EL (cell line): ENCODE data around the gene SLC2A4RG.

Source experiments
- DNase-seq: peaks from one replicate; pipeline ENCODE4 v3.0.0-alpha.2; 2016

SLC2A4RG gene

GRCh38 chr20:63739130-63740069 is at the start of gene SLC2A4RG:
SLC2A4RG (plus strand) TSS chr20:63739776; CDS start chr20:63739913, 137 bp downstream.
- peak; percentile 80 for DNase-seq

DNA sequence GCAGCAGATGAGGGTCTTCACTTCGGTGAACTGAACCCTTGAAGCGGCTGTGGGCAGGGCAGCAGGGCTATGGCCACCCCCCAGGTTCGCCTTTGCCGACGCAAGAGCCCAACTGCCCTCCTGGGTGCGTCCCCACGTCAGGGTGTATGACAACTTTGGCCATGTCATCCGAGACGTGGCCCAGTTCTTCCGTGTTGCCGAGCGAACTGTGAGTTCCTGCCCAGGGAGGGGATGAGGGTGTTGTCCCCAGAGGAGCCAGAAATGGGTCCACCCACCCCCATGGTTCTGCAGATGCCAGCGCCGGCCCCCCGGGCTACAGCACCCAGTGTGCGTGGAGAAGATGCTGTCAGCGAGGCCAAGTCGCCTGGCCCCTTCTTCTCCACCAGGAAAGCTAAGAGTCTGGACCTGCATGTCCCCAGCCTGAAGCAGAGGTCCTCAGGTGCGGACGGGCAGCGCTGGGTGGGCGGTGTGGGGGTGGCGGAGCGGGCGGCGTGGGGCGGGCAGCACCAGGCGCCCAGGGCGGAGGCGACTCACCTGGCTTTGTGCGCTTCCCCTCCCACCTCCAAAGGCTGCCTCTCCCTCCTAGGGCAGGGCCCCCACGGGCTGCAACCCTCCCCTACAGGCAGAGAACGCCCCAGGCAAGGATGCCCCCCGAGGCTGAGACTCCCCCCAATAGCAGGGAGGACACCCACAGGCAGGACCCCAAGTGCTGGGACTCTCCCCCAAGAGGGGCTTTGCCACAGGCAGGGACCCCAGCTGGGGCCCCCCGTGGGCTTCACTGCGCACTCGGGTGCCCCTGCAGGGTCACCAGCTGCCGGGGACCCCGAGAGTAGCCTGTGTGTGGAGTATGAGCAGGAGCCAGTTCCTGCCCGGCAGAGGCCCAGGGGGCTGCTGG is 49.3 kb upstream of the SLC2A4RG start:
- no peak for DNase-seq

- no peak for DNase-seq
Observed at GRCh38 chr20:63690898-63691710, 48.5 kb upstream of the SLC2A4RG start.

GRCh38 chr20:63691711-63692435 is 47.7 kb upstream of the SLC2A4RG start:
- DNase-seq = no peak

GRCh38 chr20:63692436-63693082 is 47.0 kb upstream of the SLC2A4RG start:
- peak; percentile 28 for DNase-seq

- DNase-seq = no peak
Observed at GRCh38 chr20:63693083-63693732, 46.4 kb upstream of the SLC2A4RG start.

DNA sequence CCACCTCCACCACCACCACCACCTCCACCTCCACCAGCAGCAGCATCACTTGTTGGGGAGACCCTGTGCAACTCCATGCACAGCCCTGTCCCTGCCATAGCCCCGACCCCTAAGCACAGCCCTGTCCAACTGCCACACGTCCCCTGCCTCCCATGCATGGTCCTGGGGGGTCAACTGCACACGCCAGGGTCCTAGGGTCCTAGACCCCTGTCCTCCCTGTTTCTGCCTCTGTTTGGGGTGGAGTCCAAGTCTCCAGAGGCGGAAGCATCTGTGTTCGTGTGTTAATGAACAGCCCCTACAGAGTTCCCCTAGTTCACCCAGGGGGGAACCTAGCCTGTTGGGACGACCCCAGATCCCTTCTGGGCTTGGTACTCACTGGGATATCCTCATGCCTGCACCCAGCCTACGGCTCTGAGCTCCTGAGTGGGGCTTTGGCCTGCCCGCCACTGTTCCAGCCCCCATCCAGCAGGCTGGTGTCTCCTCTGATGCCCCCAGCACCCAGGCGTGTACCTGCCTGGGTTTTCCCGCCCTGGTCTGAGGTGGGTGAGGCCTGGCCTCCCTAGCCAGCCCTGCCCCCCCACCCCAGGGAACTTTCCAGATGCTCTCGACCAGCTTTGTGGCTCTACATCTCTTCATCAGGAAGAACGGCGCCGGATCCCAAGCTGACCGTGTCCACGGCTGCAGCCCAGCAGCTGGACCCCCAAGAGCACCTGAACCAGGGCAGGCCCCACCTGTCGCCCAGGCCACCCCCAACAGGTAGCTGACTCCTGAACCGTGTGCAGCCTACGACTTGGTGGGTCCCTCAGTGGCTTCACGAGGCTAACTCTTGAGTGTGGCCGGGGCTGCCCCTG is 45.6 kb upstream of the SLC2A4RG start:
- no peak for DNase-seq

DNA sequence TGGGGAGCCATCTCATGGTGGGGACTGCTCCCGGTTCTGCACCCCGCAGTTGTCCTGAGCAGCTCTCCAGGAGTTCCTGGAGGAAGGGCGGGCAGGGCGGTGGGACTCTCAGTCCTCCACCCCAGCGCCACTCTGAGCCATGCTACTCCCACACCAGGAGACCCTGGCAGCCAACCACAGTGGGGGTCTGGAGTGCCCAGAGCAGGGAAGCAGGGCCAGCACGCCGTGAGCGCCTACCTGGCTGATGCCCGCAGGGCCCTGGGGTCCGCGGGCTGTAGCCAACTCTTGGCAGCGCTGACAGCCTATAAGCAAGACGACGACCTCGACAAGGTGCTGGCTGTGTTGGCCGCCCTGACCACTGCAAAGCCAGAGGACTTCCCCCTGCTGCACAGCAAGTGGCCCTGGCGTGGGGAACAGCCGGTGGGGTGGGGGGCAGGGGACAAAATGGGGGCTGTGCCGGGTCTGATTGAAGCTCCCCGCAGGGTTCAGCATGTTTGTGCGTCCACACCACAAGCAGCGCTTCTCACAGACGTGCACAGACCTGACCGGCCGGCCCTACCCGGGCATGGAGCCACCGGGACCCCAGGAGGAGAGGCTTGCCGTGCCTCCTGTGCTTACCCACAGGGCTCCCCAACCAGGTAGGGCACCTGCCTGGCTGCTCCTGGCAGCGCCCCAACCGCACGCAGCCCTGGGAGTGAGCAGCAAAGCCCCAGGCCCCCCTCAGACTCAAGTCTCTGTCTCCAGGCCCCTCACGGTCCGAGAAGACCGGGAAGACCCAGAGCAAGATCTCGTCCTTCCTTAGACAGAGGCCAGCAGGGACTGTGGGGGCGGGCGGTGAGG is 44.8 kb upstream of the SLC2A4RG start:
- no peak for DNase-seq

- no peak for DNase-seq
Observed at GRCh38 chr20:63695424-63696305, 43.9 kb upstream of the SLC2A4RG start.

DNA sequence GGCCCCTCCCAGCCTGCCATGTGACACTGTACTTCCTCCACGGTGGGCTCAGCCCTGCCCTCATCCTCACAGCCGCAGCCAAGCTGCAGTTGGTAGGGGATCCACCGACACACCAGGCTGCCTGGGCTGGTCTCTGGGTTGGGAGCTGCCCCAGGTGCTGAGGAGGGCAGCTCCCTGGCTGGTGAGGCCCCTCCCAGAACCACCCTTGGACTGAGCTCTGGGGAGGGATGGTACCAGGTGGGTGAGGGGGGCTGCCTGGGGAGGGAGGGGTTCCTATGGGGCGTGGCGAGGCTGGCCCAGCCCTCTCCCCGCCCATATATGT is 43.3 kb upstream of the SLC2A4RG start:
- no peak for DNase-seq

DNA sequence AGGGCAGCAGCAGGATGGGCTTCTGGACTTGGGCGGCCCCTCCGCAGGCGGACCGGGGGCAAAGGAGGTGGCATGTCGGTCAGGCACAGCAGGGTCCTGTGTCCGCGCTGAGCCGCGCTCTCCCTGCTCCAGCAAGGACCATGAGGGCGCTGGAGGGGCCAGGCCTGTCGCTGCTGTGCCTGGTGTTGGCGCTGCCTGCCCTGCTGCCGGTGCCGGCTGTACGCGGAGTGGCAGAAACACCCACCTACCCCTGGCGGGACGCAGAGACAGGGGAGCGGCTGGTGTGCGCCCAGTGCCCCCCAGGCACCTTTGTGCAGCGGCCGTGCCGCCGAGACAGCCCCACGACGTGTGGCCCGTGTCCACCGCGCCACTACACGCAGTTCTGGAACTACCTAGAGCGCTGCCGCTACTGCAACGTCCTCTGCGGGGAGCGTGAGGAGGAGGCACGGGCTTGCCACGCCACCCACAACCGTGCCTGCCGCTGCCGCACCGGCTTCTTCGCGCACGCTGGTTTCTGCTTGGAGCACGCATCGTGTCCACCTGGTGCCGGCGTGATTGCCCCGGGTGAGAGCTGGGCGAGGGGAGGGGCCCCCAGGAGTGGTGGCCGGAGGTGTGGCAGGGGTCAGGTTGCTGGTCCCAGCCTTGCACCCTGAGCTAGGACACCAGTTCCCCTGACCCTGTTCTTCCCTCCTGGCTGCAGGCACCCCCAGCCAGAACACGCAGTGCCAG is 42.8 kb upstream of the SLC2A4RG start, which contains the start of gene TNFRSF6B:
TSS of gene TNFRSF6B (plus strand) at position 25 of the 729 bp plus-strand sequence. CDS start at position 141, 116 bp downstream.
- no peak for DNase-seq

DNA sequence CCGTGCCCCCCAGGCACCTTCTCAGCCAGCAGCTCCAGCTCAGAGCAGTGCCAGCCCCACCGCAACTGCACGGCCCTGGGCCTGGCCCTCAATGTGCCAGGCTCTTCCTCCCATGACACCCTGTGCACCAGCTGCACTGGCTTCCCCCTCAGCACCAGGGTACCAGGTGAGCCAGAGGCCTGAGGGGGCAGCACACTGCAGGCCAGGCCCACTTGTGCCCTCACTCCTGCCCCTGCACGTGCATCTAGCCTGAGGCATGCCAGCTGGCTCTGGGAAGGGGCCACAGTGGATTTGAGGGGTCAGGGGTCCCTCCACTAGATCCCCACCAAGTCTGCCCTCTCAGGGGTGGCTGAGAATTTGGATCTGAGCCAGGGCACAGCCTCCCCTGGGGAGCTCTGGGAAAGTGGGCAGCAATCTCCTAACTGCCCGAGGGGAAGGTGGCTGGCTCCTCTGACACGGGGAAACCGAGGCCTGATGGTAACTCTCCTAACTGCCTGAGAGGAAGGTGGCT is 42.2 kb upstream of the SLC2A4RG start:
- DNase-seq = no peak

- no peak for DNase-seq
Observed at GRCh38 chr20:63697868-63698545, 41.6 kb upstream of the SLC2A4RG start.

DNA sequence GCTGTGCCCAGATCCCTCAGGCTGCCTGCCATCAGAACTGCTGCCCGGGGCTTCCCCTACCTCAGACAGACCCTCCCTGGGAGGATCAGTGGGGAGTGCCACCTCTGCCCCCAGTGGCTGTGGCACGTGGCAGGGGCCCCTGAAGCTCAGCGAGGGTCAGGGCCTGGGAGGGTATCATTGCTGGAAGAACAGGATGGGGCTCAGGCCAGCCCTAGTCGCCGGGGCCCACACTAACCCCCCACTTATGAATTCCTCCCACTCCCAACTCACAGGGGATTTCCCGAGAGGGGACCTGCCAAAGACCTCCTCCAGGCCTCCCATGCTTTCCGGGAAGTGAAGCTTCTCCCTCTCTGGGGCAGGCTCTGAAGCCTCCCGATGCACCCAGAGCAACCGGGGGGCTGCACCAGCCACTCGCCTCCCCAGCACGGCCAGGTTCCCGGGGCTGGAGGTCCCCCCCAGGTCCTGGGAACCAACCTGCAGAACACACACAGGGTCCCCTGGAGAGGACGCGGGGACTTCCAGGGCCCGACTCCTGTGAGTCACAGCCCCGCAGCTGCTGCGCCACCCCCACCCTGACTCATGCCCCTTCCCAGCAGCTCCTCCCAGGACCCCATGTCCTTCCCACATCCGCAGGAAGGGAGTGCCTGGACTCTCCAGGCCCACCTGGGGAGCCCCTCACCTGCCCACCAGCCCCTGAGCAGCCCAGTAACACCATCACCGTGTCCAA is 40.7 kb upstream of the SLC2A4RG start:
- DNase-seq = peak; percentile 93

GRCh38 chr20:63699466-63700198 is 39.9 kb upstream of the SLC2A4RG start:
- peak; percentile 8 for DNase-seq
